K562 (cell line): ENCODE measurements around the gene FAM110D. TPM values are rescaled to one million over a fixed set of nuclear protein-coding genes. Genes with fewer than 3 reads are reported as not detected.
A peak's percentile ranks its signal among the peaks of the same experiment; 100 is the strongest.

Experiments used
- ATAC-seq: fragments of 200-7000 bp; cut with Tn5 transposase; 3 replicates; pipeline ENCODE4 v1.9.1; 2020; ENCODE audit warnings: moderate library complexity
- BruUV-seq: library from RNA; stranded (reverse); fragments of 400-500 nt; replicated peaks from 2 replicates; lab custom pipeline; 2021; lab: Mats Ljungman, UMichigan
- CTCF ChIA-PET: fragments of 300-600 bp; formaldehyde crosslinking; extraction: SDS; loops from one replicate; lab custom pipeline; 2021; ENCODE audit warnings: low intra/inter-chr PET ratio; lab: Yijun Ruan, JAX
- POLR2A ChIA-PET: fragments of 300-600, 350-650 bp; sonication (Branson Sonifier 250); formaldehyde crosslinking; extraction: SDS; loops from one replicate; lab custom pipeline; 2021; ENCODE audit warnings: antibody characterized with exemption, inconsistent platforms; lab: Yijun Ruan, JAX
- DNase-seq, 4 experiments: peaks; one replicate each; pipeline versions ENCODE4 v3.0.0 to v3.0.0-alpha.2; 2011 to 2018; ENCODE audit warnings: low spot score in 3 of 4, mixed read lengths in 3 of 4; ENCODE audit errors: extremely low read depth in 1 of 4
- FAIRE-seq: peaks from 2 replicates; lab custom pipeline; 2011; peaks lifted over from hg19 to GRCh38; lab: Jason Lieb, UNC
- H2AFZ ChIP-seq: 2 replicates; pipeline ENCODE4 v1.6.0; 2011; ENCODE audit warnings: low read depth, low read length, control low read depth, inconsistent platforms
- H3K27ac ChIP-seq: fragments of 200-600 bp; 3 replicates; pipeline ENCODE4 v1.8.0; 2011; ENCODE audit warnings: low read depth, mild to moderate bottlenecking, control low read depth, inconsistent platforms, low read length, moderate library complexity, mixed read lengths; ENCODE audit errors: extremely low read depth
- H3K27me3 ChIP-seq, 2 experiments: fragments of 300-600 bp in 1 of 2; 2 replicates in 1 of 2; 3 replicates in 1 of 2; pipeline versions ENCODE4 v1.6.0 to v1.8.0; 2011; ENCODE audit warnings: inconsistent platforms in 2 of 2, low read length in 2 of 2, mild to moderate bottlenecking in 1 of 2, mixed read lengths in 1 of 2, moderate library complexity in 1 of 2; ENCODE audit not compliant: control insufficient read depth in 2 of 2, insufficient read depth in 2 of 2
- H3K36me3 ChIP-seq: fragments of 300-600 bp; 3 replicates; pipeline ENCODE4 v1.8.0; 2011; ENCODE audit warnings: mild to moderate bottlenecking, low read length, inconsistent platforms; ENCODE audit not compliant: control insufficient read depth, insufficient read depth
- H3K4me1 ChIP-seq, 2 experiments: fragments of 200-600 bp in 1 of 2; replicated peaks in 1 of 2; 2 replicates in 1 of 2; 3 replicates in 1 of 2; pipeline versions ENCODE4 v1.5.1 to v1.8.0; 2011; ENCODE audit warnings: inconsistent platforms in 2 of 2, low read length in 2 of 2, mild to moderate bottlenecking in 1 of 2, mixed read lengths in 1 of 2, moderate library complexity in 1 of 2; ENCODE audit not compliant: control insufficient read depth in 2 of 2, insufficient read depth in 2 of 2
- H3K4me2 ChIP-seq: 2 replicates; pipeline ENCODE4 v1.6.1; 2011; ENCODE audit warnings: low read length, control low read depth, inconsistent platforms, mixed read lengths; ENCODE audit not compliant: insufficient read depth
- H3K4me3 ChIP-seq: fragments of 200-600 bp; sonication (generic), shearing (Covaris generic); 2 replicates; pipeline ENCODE4 v1.5.1; 2016; ENCODE audit warnings: control low read depth, inconsistent platforms
- H3K79me2 ChIP-seq: fragments of 200-600 bp; 3 replicates; pipeline ENCODE4 v1.8.0; 2011; ENCODE audit warnings: low read length, inconsistent platforms; ENCODE audit not compliant: control insufficient read depth, insufficient read depth
- H3K9ac ChIP-seq, 2 experiments: 2 replicates each; pipeline versions ENCODE4 v1.6.0 to v1.6.1; 2011; ENCODE audit warnings: low read depth in 2 of 2, low read length in 2 of 2, control low read depth in 1 of 2, inconsistent platforms in 1 of 2, mild to moderate bottlenecking in 1 of 2, mixed read lengths in 1 of 2; ENCODE audit not compliant: insufficient read depth in 1 of 2
- H3K9me1 ChIP-seq: one replicate; pipeline ENCODE4 v1.6.0; 2011; ENCODE audit warnings: inconsistent platforms, mild to moderate bottlenecking, low read length, moderate library complexity; ENCODE audit not compliant: control insufficient read depth, insufficient read depth
- H3K9me3 ChIP-seq: replicated peaks from 2 replicates; pipeline ENCODE4 v1.5.1; 2011; ENCODE audit warnings: low read depth, low read length, inconsistent platforms; ENCODE audit not compliant: control insufficient read depth, insufficient read depth
- H4K20me1 ChIP-seq: replicated peaks from 2 replicates; pipeline ENCODE4 v1.6.1; 2011; ENCODE audit warnings: low read length, inconsistent platforms, mixed read lengths; ENCODE audit not compliant: control insufficient read depth, insufficient read depth
- WGBS: fragments of 100-300 bp; shearing (Covaris generic); methylation state at CpG from one replicate; pipeline ENCODE4 v1.1.6; 2016; ENCODE audit warnings: low coverage, mixed read lengths; ENCODE audit not compliant: insufficient coverage; ENCODE audit errors: missing lambda C conversion rate; 5-methylcytosine and 5-hydroxymethylcytosine counted together
- in situ Hi-C: fragments of 300-500 bp; cut with MboI; formaldehyde crosslinking; loops from 4 replicates; pipeline ENCODE4 v1.15.0; 2018; ENCODE audit warnings: inconsistent platforms, mixed read lengths
- intact Hi-C: fragments of 100-400 bp; cut with micrococcal nuclease; formaldehyde crosslinking; loops from 2 replicates; pipeline ENCODE4 v1.14.2; 2022
- polyA plus RNA-seq, 8 experiments: library from polyadenylated mRNA; depleted of rRNA in 4 of 8; stranded (reverse) in 5 of 8; unstranded in 3 of 8; fragments of >200 nt; fragmentation: Nextera tagmentation in 2 of 8; fragmentation: Illumina TruSeq in 1 of 8; extraction: Ambion mirVana in 2 of 8; extraction: Trizol in 1 of 8; gene quantifications; 2 replicates each; pipeline versions ENCODE4 v1.2.1 to v1.2.3, GENCODE V29; 2011 to 2014; ENCODE audit warnings: inconsistent platforms in 1 of 8, missing spikeins in 1 of 8
- total RNA-seq, 7 experiments: library from RNA; depleted of rRNA in 6 of 7; stranded (reverse); fragments of >200 nt in 6 of 7; fragmentation: Illumina TruSeq in 2 of 7; extraction: Trizol in 2 of 7; gene quantifications; 2 replicates each; pipeline versions ENCODE4 v1.2.1 to v1.2.3, GENCODE V29; 2011 to 2021; ENCODE audit warnings: low replicate concordance in 1 of 7
- TF ChIP-seq, protein P1 (sequence below), 2 experiments: IDR thresholded peaks in 1 of 2; conservative IDR thresholded peaks in 1 of 2; 2 replicates each; pipeline ENCODE4 v1.6.1; 2016; ENCODE audit warnings: low read depth in 2 of 2, mild to moderate bottlenecking in 1 of 2, missing compliant biosample characterization in 1 of 2, missing genetic modification characterization in 1 of 2, moderate library complexity in 1 of 2

The FAM110D gene
- total and polyA plus RNA-seq, 9 of the 15 experiments (the other 6 are each of a cell fraction or from before 2014, with no cell fraction given), result 0.04 to 1.1 (median 0.33) TPM

DNA sequence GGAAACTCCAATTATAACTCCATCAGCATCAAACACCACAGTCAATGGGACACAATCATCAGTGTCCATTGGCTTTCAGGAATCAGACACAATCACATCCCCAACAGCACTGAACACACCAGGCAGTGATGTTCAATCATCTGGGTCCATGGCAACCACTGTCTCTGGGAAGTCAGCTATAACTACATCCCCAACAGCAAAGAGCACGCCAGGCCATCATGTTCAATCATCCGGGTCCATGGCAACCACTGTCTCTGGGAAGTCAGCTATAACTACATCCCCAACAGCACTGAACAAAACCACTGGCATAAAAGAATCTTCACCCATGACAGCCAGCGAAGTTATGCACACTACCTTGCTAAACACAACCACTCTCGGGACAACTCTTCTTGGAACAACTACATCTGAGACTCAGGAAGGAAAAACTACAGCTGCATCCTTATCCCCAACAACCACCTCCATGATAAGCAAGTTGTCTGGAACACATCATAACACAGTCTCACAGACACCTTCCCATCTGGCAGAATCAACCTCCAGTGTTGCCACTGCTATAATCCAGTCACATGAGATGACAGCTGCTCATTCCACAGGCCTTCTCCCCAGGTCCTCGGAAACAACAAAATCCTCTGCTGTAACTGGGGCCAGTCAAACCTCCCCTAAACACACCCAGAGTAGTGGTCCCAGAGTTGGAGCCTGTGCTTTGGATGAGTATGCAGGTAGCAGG, 51.4 kb downstream of the FAM110D start:
- Histone ChIP-seq H3K4me3 (no peak overlapping the region), H3K4me1 (no peaks in the 10 kb centered on the region), H3K79me2 (no peaks in the 10 kb centered on the region), H4K20me1 (no peaks in the 10 kb centered on the region), H3K4me2 (no peak overlapping the region)
- BruUV-seq, result no TSS peak
- ChIA-PET CTCF (no interaction called here), POLR2A (interaction anchor here (0.7 to 1.9 kb wide), 4 partner anchors 9 to 143 kb away, joined by 3 to 8 read pairs (median 4); partner anchors contain the start of gene CEP85)
- no peak for DNase-seq
- intact Hi-C loops, result no loop called here
- TF ChIP-seq, protein P1, sequence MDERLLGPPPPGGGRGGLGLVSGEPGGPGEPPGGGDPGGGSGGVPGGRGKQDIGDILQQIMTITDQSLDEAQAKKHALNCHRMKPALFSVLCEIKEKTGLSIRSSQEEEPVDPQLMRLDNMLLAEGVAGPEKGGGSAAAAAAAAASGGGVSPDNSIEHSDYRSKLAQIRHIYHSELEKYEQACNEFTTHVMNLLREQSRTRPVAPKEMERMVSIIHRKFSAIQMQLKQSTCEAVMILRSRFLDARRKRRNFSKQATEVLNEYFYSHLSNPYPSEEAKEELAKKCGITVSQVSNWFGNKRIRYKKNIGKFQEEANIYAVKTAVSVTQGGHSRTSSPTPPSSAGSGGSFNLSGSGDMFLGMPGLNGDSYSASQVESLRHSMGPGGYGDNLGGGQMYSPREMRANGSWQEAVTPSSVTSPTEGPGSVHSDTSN (CRISPR knock-in tag; IDR thresholded peaks at IDR 0.05; ENCODE audit: low read depth), result no peak
- TF ChIP-seq, protein P1 (tag; conservative IDR thresholded peaks at IDR 0.05; ENCODE audit: low read depth), result no peak
- TF ChIP-seq, all 486 proteins: peak for 0
- FAIRE-seq (no peak), ATAC-seq (peak; percentile 16; the same call in 2 of the 3 replicates)
- Histone ChIP-seq H3K9me3 (no peaks in the 10 kb centered on the region), H3K36me3 (no peaks in the 10 kb centered on the region), H3K27me3 (peaks cover 0 to 2% of the 10 kb centered on the region in 2 experiments; a peak in 1 of 5 replicates), H2AFZ (no peak overlapping the region), H3K27ac (no peak overlapping the region), H3K9me1 (no peaks in the 10 kb centered on the region), H3K9ac (peak overlapping the region in 1 of 2 experiments; percentile 12; a peak in 1 of 4 replicates)
- 19% methylated on average over 5 of the region's 5 CpGs for WGBS
- in situ Hi-C loops, result no loop called here
